ENCODE data around the gene ANKRD53. TPM values are rescaled to one million over a fixed set of nuclear protein-coding genes. Genes with fewer than 3 reads are reported as not detected.

The ANKRD53 gene
- polyA plus RNA-seq, 1 donor from 2014 or later = not detected

DNA sequence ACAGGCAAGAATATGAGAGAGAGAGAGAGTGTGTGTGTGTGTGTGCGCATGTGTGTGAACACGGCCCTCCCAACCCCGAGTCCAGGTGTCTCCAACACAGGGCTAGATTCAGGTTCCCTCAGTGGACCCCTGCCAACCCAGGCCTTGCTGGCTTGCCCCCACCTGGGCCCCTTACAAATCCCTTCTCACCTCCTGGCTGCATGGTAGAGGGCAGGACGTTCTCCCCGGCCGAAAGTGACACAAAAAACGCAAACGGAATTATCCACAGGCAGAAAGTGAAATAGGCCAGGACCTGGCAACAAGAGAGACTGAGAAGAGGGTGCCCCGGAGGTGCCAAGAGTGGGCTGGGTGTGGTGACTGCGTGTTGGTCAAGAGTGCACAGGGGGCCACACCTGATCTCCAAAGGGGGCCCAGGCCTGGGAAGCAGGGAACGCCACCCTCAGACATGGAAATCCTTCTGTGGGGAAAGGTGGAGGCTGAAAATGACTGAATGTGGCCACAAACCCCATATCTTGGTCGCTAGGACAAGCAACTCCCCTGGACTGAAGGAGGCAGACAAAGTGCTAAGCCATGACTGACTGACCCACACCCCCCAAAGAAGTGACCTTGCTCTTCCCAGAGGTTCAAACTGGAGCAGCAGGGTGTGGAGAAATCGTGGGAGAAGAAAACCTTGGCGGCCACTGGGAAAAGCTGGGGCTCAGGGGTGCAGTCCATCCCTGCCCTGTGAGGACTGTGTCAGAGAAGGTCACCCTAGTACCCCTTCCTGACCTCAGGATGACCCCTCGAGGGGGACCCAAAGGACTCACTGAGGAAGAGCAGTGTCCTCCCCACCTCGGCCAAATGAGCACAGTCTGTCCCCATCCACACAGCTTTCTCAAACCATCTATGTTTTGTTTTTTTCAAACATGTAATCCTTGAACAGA is 10.6 kb downstream of the ANKRD53 start:
- Histone ChIP-seq H3K27me3 (ENCODE audit: insufficient read depth, low read depth, low read length) (no peaks in the 10 kb centered on the region), H4K20me1 (ENCODE audit: insufficient read depth) (no peaks in the 10 kb centered on the region), H3K9ac (ENCODE audit: low read length) (no peak overlapping the region), H3K79me2 (replicated peaks; ENCODE audit: insufficient read depth, low read length) (peaks cover 14% of the 10 kb centered on the region), H2AFZ (ENCODE audit: low read depth, low read length) (no peak overlapping the region), H3F3A (ENCODE audit: insufficient read depth, low read length, poor library complexity, severe bottlenecking) (no peaks in the 10 kb centered on the region), H3K27ac (ENCODE audit: low read length) (no peak overlapping the region), H3K36me3 (ENCODE audit: insufficient read depth, low read length) (peaks cover 8% of the 10 kb centered on the region), H3K9me3 (ENCODE audit: low read length) (no peaks in the 10 kb centered on the region), H3K4me2 (ENCODE audit: low read length) (no peak overlapping the region), H3K9me2 (ENCODE audit: insufficient read depth, low read length) (no peaks in the 10 kb centered on the region), H3K4me3 (ENCODE audit: low read length) (no peak overlapping the region)
- TF ChIP-seq TAF1 (IDR thresholded peaks at IDR 0.05; ENCODE audit: low read depth) (no peak), SMC3 (conservative IDR thresholded peaks at IDR 0.05; ENCODE audit: poor library complexity) (no peak), MXI1 (conservative IDR thresholded peaks at IDR 0.05; ENCODE audit: poor library complexity, severe bottlenecking) (no peak), EP300 (conservative IDR thresholded peaks at IDR 0.05; ENCODE audit: poor library complexity, severe bottlenecking) (no peak), REST (IDR thresholded peaks at IDR 0.05; ENCODE audit: borderline replicate concordance) (no peak), RAD21 (conservative IDR thresholded peaks at IDR 0.05) (no peak), POLR2AphosphoS5 (IDR thresholded peaks at IDR 0.05) (no peak), EZH2 (IDR thresholded peaks at IDR 0.05; ENCODE audit: borderline replicate concordance, insufficient read depth, low read length, poor library complexity, severe bottlenecking) (no peak)
- TF ChIP-seq, protein P1, sequence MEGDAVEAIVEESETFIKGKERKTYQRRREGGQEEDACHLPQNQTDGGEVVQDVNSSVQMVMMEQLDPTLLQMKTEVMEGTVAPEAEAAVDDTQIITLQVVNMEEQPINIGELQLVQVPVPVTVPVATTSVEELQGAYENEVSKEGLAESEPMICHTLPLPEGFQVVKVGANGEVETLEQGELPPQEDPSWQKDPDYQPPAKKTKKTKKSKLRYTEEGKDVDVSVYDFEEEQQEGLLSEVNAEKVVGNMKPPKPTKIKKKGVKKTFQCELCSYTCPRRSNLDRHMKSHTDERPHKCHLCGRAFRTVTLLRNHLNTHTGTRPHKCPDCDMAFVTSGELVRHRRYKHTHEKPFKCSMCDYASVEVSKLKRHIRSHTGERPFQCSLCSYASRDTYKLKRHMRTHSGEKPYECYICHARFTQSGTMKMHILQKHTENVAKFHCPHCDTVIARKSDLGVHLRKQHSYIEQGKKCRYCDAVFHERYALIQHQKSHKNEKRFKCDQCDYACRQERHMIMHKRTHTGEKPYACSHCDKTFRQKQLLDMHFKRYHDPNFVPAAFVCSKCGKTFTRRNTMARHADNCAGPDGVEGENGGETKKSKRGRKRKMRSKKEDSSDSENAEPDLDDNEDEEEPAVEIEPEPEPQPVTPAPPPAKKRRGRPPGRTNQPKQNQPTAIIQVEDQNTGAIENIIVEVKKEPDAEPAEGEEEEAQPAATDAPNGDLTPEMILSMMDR (IDR thresholded peaks at IDR 0.05; ENCODE audit: poor library complexity, severe bottlenecking) = no peak

DNA sequence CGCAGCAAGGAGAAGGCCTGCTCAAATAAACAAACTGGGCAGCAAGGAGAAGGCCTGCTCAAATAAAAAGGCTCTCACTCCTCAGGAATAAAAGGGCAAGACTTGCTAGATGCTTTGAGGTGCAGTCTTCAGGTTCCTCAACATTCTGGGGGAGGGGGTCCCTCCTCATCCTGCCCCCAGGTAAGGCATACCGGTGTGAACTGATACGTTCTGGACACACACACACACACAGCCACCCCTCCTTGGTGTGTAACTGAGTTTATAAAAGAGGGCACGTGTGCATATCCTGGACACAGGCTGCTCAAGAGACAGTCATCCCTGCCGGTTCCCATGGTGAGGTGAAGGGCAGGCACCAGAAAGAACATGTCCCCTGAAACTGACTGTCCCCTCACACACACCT is 11.8 kb downstream of the ANKRD53 start:
- H3K4me3 ChIP-seq (ENCODE audit: low read length) = no peak overlapping the region
- peaks cover 17% of the 10 kb centered on the region for H3K79me2 ChIP-seq (replicated peaks; ENCODE audit: insufficient read depth, low read length)
- H3K9me2 ChIP-seq (ENCODE audit: insufficient read depth, low read length) = no peaks in the 10 kb centered on the region
- TF ChIP-seq RAD21 (conservative IDR thresholded peaks at IDR 0.05) = no peak
- no peak for TF ChIP-seq EZH2 (IDR thresholded peaks at IDR 0.05; ENCODE audit: borderline replicate concordance, insufficient read depth, low read length, poor library complexity, severe bottlenecking)
- no peak for TF ChIP-seq EP300 (conservative IDR thresholded peaks at IDR 0.05; ENCODE audit: poor library complexity, severe bottlenecking)
- TF ChIP-seq TAF1 (IDR thresholded peaks at IDR 0.05; ENCODE audit: low read depth) = no peak
- TF ChIP-seq MXI1 (conservative IDR thresholded peaks at IDR 0.05; ENCODE audit: poor library complexity, severe bottlenecking) = no peak
- TF ChIP-seq POLR2AphosphoS5 (IDR thresholded peaks at IDR 0.05) = no peak
- TF ChIP-seq, protein P1 (IDR thresholded peaks at IDR 0.05; ENCODE audit: poor library complexity, severe bottlenecking) = no peak
- no peak overlapping the region for H2AFZ ChIP-seq (ENCODE audit: low read depth, low read length)
- no peak overlapping the region for H3K9ac ChIP-seq (ENCODE audit: low read length)
- H4K20me1 ChIP-seq (ENCODE audit: insufficient read depth) = no peaks in the 10 kb centered on the region
- no peak overlapping the region for H3K4me2 ChIP-seq (ENCODE audit: low read length)
- H3F3A ChIP-seq (ENCODE audit: insufficient read depth, low read length, poor library complexity, severe bottlenecking) = no peaks in the 10 kb centered on the region
- no peak overlapping the region for H3K27ac ChIP-seq (ENCODE audit: low read length)
- no peaks in the 10 kb centered on the region for H3K27me3 ChIP-seq (ENCODE audit: insufficient read depth, low read depth, low read length)
- H3K36me3 ChIP-seq (ENCODE audit: insufficient read depth, low read length) = peaks cover 8% of the 10 kb centered on the region
- no peaks in the 10 kb centered on the region for H3K9me3 ChIP-seq (ENCODE audit: low read length)

All from neural cell (in vitro differentiated cells).